SK-N-MC (cell line): ENCODE results near the gene PCYOX1L.

Experiments
- EZH2 ChIP-seq: fragments of 200-600 bp; sonication (generic); IDR thresholded peaks from one replicate; pipeline ENCODE4 v1.6.1; 2017; ENCODE audit warnings: antibody characterized with exemption
- FOXP2 ChIP-seq: optimal IDR thresholded peaks from 2 replicates; pipeline ENCODE3; 2011; ENCODE audit warnings: mild to moderate bottlenecking, moderate library complexity; ENCODE audit not compliant: insufficient read depth; ENCODE audit errors: extremely low read length, control extremely low read depth
- POLR2AphosphoS5 ChIP-seq: IDR thresholded peaks from 2 replicates; pipeline ENCODE4 v1.6.1; 2012; ENCODE audit warnings: mild to moderate bottlenecking, low read depth, low read length, borderline replicate concordance

GRCh38 chr5:149409268-149409948, 51.6 kb downstream of the PCYOX1L start:
- TF ChIP-seq EZH2, result no peak
- no peak for TF ChIP-seq POLR2AphosphoS5
- TF ChIP-seq FOXP2, result no peak
